K562 (cell line): ENCODE data around the gene CTRB1.

Source experiments
- BDP1 ChIP-seq: IDR thresholded peaks from 3 replicates; pipeline ENCODE4 v1.6.1; 2011; ENCODE audit not compliant: insufficient read length, insufficient read depth
- CBFB ChIP-seq: sonication (generic); formaldehyde crosslinking; IDR thresholded peaks from 2 replicates; pipeline ENCODE4 v1.4.0; 2020; ENCODE audit warnings: mild to moderate bottlenecking, missing genetic modification reagents
- CTCF ChIP-seq, 3 experiments: IDR thresholded peaks in 2 of 3; conservative IDR thresholded peaks in 1 of 3; 2 replicates each; pipeline ENCODE4 v1.5.1; 2011 to 2012; ENCODE audit warnings: low read length in 3 of 3, mild to moderate bottlenecking in 3 of 3, control low read depth in 2 of 3, improper control_type of control experiment in 1 of 3, inconsistent platforms in 1 of 3, low read depth in 1 of 3, mixed read lengths in 1 of 3, moderate library complexity in 1 of 3; ENCODE audit not compliant: insufficient read depth in 2 of 3
- EP300 ChIP-seq: IDR thresholded peaks from 2 replicates; pipeline ENCODE4 v1.6.1; 2012; ENCODE audit warnings: low read length, improper control_type of control experiment
- ETV6 ChIP-seq, 3 experiments: fragments of 150-350 bp in 1 of 3; sonication (generic) in 1 of 3; formaldehyde crosslinking in 1 of 3; IDR thresholded peaks; 2 replicates each; pipeline versions ENCODE4 v1.6.1 to v1.8.0; 2014 to 2022; ENCODE audit warnings: borderline replicate concordance in 2 of 3, low read depth in 2 of 3, antibody characterized with exemption in 1 of 3, low read length in 1 of 3, mild to moderate bottlenecking in 1 of 3, missing genetic modification reagents in 1 of 3
- L3MBTL2 ChIP-seq: fragments of 450-650 bp; IDR thresholded peaks from 2 replicates; pipeline ENCODE4 v1.6.1; 2016; ENCODE audit warnings: mild to moderate bottlenecking, moderate library complexity
- MAZ ChIP-seq, 2 experiments: fragments of 450-650 bp in 1 of 2; sonication (generic) in 1 of 2; formaldehyde crosslinking; IDR thresholded peaks in 1 of 2; conservative IDR thresholded peaks in 1 of 2; 2 replicates each; pipeline versions ENCODE4 v1.4.0 to v1.5.0; 2020; ENCODE audit warnings: mild to moderate bottlenecking in 1 of 2, missing genetic modification reagents in 1 of 2
- NRF1 ChIP-seq, 2 experiments: fragments of 450-650 bp; IDR thresholded peaks in 1 of 2; conservative IDR thresholded peaks in 1 of 2; 2 replicates each; pipeline ENCODE4 v1.6.1; 2014; ENCODE audit warnings: mild to moderate bottlenecking in 2 of 2
- POLR2A ChIP-seq: fragments of 450-650 bp; conservative IDR thresholded peaks from 2 replicates; pipeline ENCODE4 v1.6.1; 2016
- USF2 ChIP-seq: sonication (generic); formaldehyde crosslinking; IDR thresholded peaks from 2 replicates; pipeline ENCODE4 v1.5.0; 2020; ENCODE audit warnings: missing genetic modification reagents
- ZNF175 ChIP-seq: fragments of 200-800 bp; sonication (Bioruptor generic); IDR thresholded peaks from 2 replicates; pipeline ENCODE4 v1.6.1; 2016; ENCODE audit warnings: low read depth, mild to moderate bottlenecking, missing genetic modification characterization, missing compliant biosample characterization
- ZNF263 ChIP-seq: sonication (generic); formaldehyde crosslinking; IDR thresholded peaks from 2 replicates; pipeline ENCODE4 v1.8.0; 2022; ENCODE audit warnings: mild to moderate bottlenecking, missing genetic modification reagents, borderline replicate concordance
- ZNF766 ChIP-seq: fragments of 200-800 bp; sonication (Bioruptor generic); conservative IDR thresholded peaks from 2 replicates; pipeline ENCODE4 v1.6.1; 2016; ENCODE audit warnings: missing genetic modification characterization, missing compliant biosample characterization

- TF ChIP-seq ZNF263 (no peak), CTCF (IDR thresholded peaks at IDR 0.05 in 2 of 3, conservative IDR thresholded peaks at IDR 0.05 in 1 of 3; ENCODE audit: insufficient read depth in 2 of 3, low read depth in 1 of 3, low read length in 3 of 3) (no peak), ZNF766 (CRISPR knock-in tag) (no peak), NRF1 (conservative IDR thresholded peaks at IDR 0.05 in 1 of 2, IDR thresholded peaks at IDR 0.05 in 1 of 2) (no peak), CBFB (CRISPR knock-in tag) (no peak), ETV6 (IDR thresholded peaks at IDR 0.05; ENCODE audit: borderline replicate concordance in 1 of 2, low read depth in 2 of 2, low read length in 1 of 2) (no peak), ETV6 (CRISPR knock-in tag; IDR thresholded peaks at IDR 0.05; ENCODE audit: borderline replicate concordance) (no peak), USF2 (CRISPR knock-in tag) (no peak), POLR2A (no peak), EP300 (no peak), L3MBTL2 (peak; percentile 77), MAZ (CRISPR knock-in tag; conservative IDR thresholded peaks at IDR 0.05 in 1 of 2, IDR thresholded peaks at IDR 0.05 in 1 of 2) (no peak), BDP1 (no peak), ZNF175 (CRISPR knock-in tag) (no peak)
Observed at GRCh38 chr16:75181630-75182029, 37.2 kb upstream of the CTRB1 start.
